Posterior cingulate gyrus (tissue), 11 donors: Measurements from ENCODE around the gene STMN1.

ENCODE experiments used
- DNase-seq, 10 donors: peaks; one replicate each; pipeline versions ENCODE4 v3.0.0 to v3.0.0-alpha.2; 2020 to 2021; ENCODE audit warnings: mixed read lengths in 3 of 10
- intact Hi-C: fragments of 100-400 bp; cut with DNase I; formaldehyde crosslinking; loops from one replicate; pipeline ENCODE4 v1.15.1; 2023

STMN1 gene

DNA sequence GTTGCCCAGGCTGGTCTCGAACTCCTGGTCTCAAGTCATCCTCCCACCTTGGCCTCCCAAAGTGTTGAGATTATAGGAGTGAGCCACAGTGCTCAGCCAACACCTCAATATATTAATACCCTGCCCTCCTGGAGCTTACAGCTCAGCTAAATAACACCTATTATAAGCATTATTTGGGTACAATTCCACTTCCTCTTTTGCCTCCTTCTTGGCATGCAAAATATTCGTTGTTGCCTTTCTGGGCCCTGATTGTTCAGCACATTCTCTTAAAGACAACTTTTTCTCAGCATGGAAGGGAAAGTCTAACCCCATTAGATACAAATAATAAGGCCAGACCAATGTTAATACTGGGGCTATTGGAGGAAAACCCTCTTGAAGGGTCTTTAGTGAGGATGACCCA lies 33.5 kb downstream of the STMN1 start:
- no peak for DNase-seq
- intact Hi-C loops = no loop called here

DNA sequence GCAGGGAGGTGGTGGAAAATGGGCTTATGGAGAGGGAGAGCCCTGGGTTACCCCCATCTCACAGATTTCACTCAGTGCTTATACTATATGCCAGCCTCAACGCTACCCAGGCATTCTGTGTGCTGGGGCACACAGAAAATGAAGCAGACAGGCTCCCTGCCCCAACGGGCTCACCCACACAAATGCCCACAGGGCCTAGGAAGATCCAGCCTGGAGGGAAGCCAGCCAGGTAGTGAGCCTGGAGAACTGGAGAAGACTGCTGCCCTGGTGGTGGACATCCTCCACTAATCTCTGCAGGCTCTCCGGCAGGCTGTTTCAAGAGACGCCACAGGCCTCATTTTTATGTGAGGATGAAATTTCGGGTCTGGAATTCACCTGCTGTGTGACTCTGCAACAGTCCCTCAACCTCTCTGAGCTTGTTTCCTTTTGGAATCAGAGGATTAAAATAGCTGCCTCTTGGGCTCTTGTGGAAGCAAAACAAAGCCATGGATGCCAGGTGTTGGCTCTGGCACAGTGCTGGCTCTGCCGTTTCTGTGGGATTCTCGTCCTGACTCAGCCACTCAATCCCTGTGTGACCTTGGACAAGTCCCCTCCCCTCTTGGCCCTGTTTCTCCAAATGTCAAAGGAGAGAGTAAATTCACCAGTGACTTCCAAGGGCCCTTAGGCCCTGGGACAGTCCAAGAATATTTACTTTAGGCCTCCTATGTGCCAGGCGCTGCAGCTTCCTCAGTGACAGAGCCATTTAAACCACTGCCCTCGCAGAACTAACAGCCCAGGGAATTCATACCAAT lies 34.3 kb downstream of the STMN1 start:
- intact Hi-C loops = no loop called here
- peak in 1 of 10 donors; percentile 64 for DNase-seq

DNA sequence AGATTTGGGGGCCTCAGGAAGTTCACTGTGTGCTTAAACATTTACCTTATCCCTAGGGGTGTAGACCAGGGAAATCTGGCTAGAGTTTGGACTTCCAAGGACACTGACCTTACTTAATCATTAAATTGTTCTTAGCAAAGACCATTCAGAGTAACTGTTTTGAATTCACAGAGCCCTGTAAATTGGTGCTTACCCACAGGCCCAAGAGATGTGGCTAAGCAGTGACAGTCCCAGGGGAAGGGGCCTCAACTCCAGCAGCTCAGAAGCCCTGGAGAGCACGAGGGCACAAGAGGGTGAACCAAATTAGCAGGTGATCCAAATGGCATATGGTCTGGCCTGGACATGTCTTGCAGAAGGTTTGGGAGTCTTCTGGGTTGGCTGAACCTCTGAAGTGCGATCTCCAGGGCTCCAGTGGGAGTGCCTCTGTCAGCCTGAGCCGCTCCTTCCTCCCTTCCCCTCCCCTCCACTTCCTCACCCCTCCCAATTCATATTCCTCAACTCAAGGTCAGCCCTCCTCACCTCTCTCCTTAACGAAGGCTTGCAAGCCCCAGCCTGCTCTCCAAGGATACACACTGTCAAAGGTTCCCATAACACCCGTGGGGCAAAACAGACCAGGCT lies 35.0 kb downstream of the STMN1 start:
- intact Hi-C loops = no loop called here

DNA sequence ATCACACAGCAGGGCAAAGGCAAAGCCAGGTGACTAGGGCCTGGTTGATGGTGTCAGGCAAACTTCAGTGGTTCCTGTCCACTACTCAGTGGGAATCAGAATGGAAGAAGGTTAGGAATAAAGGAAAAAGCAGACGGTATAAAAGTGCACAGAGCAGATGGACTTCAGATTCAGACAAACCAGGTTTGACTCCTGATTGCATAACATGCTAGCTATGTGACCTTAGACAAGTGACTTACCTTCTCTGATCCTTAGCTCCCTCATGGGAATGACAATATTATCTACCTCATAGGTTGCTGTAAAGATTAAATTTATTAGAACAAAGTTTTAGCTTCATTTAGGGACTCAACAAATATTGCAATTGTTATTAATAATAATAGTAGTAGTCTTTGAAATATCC lies 35.6 kb downstream of the STMN1 start:
- intact Hi-C loops = no loop called here
- DNase-seq = no peak

More for the DNA sequence above, 35.0 kb downstream of the STMN1 start:
- DNase-seq = peak in 1 of 10 donors; percentile 45

DNA sequence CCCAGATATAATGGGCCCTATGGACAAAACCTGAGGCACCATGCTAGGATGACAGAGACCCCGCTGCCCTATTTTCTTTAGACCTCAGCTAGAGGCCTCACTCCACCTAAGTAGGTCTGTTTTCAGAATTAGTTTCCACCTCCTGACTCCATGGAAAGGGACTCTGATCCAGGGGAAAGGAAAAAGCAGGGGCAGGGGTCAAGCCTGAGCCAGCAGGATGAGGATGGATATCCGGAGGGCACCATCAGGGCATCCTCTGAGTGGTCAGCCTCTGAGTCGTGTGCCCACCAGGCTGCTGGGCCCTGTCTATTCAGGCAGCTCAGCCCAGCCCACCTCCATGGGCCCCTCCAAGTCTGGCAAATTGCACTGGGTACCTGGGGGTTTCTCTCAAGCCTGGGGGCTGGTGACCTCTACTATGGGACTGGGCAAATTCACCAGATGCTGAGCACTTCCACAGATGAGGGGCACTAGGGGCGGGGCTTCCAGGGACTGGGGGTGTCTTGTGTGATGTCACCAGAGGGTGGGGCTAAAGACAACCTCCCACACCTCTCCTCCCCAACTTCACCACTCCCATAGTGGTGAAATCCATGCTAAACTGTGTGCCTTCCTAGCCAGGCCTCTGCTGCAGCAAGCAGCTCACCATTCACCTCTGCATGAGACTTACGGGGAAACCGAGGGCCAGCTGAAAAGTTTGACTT lies 36.2 kb downstream of the STMN1 start:
- peak in 1 of 10 donors; percentile 77 for DNase-seq
- intact Hi-C loops = no loop called here

DNA sequence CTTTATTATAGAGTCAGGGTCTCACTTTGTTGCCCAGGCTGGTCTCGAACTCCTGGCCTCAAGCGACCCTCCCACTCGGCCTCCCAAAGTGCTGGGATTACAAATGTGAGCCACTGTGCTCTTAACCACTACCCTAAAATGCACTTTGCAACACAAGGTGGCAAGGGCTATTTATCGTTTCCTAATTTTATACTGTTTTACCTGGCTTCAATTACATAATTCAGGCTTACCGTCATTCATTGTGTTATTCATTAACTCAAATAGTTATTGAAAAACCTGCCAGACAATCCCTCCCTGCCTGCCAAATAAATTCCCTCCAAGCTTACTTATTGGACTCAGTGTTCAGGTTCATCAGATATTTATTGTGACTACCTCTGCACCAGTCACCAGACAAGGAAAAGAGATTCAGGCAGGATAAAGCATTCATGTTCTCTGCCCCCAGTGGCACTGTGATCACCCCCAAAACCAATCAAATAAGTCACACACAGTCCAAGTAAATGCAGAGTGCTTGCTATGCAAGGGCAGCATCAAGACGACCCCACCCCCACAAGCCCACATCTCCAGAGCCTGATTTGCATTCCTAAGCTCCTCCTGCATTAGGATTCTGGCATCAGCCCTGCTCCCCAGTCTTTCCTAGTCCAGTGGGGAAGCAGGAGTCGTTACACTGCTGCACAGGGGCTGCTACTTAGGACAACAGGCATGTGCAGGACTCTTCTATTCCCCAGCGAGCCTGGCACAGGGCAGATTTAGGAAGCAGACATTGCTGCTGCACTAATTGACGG lies 38.8 kb downstream of the STMN1 start:
- peak in 1 of 10 donors; percentile 35 for DNase-seq

DNA sequence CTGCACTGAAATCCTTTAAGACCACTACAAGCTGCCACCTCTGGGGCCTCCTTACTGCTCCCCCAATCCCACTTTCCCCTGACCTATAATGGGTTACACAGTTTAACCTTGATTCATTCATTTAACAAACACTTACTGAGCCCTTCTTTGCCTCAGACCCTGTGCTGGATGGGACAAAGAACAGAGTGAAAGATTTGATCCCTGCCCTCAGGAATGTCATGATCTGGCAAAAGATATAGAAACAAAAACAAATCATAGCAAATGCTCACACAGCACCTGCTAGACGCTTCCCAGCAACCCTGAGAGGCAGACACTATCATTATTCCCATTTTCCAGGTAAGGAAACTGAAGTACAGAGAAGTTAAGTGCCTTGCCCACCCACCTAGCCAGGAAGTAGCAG lies 39.9 kb downstream of the STMN1 start:
- intact Hi-C loops = no loop called here
- DNase-seq = no peak

More for the DNA sequence above, 38.8 kb downstream of the STMN1 start:
- intact Hi-C loops = no loop called here

DNA sequence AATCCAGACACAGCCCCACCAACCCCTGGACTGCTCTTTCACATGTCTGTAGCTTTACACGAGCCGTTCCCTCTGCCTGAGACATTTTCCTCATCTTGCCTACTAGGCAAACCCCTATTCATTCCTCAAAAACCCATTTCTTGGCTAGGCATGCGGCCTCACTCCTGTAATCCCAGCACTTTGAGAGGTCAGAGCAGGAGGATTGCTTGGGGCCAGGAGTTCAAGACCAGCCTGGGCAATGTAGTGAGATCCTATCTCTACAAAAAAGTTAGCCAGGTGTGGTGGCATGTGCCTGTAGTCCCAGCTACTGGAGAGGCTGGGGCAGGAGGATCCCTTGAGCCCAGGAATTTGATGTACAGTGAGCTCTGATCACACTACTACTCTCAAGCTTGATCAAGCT lies 41.8 kb downstream of the STMN1 start:
- intact Hi-C loops = no loop called here
- DNase-seq = peak in 1 of 10 donors; percentile 8

DNA sequence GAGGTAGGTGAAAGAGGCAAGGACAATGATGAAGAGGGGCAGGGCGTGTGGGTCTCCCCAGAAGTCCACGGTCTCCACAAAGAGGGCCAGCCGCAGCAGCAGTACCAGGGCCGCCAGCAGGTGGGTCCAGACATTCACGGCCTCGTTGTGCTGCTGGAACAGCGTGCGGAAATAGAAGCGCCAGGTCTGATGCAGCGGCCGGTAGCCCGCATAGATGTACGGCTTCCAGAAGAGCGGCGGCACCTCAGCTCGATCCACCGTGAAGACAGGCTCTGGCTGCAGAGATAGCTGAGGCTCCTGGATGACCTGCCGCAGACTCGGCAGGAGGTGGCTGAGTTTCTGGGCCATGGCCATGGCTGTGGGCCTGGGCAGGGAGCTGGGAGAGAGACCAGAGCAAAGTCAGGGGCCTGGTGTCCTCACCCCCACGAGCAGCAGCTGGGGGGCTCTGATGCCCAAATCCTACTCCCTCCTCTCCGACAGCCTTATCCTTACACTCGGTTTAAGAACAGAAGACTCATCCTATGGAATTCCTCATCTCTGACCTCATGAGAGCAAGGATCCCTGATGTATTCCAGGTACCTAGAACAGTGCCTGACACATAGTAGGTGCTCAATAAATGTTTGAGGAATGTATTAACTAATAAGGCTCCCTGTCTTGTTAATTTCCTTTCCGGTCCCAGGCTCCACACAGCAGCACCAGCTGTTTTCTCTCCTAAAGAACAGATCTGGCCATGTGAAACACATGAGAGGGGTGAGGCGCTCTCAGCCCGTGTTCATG lies 42.5 kb downstream of the STMN1 start:
- DNase-seq = peak in 2 of 10 donors; percentile 39 to 84
- intact Hi-C loops = no loop called here

DNA sequence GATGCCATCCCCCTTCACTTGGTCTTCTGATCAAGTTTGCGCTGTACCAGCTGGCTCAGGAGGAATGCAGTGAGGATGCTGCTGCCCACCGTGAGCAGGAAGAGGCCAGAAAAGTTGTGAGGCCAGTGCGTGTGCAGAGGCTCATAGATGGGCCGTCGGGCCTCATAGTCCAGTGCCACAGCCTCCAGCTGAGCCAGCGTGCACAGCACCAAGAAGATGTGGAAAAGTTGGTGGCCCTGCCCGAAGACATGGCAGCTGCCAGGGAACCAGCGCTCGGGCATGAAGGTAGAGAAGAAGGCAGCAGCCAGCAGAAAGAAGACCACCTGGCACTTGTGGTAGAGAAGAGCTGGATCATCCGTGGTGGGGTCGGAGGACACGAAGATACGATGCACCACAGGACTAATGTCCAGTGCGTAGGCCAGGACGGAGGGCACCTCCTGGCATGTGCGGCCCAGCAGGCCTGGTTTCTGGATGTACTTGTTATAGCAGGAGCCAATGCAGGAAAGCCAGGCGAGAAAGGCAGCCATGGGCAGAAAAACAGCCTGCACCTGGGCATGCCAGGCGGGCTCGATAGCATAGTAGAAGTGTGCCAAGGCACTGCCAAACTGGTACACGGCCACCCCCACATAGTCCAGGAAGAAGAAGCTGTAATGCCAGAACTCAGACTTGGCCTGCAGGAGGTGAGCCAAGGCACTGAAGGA lies 43.3 kb downstream of the STMN1 start:
- intact Hi-C loops = no loop called here
- DNase-seq = peak in 4 of 10 donors; percentile 32 to 91 (median 84)

DNA sequence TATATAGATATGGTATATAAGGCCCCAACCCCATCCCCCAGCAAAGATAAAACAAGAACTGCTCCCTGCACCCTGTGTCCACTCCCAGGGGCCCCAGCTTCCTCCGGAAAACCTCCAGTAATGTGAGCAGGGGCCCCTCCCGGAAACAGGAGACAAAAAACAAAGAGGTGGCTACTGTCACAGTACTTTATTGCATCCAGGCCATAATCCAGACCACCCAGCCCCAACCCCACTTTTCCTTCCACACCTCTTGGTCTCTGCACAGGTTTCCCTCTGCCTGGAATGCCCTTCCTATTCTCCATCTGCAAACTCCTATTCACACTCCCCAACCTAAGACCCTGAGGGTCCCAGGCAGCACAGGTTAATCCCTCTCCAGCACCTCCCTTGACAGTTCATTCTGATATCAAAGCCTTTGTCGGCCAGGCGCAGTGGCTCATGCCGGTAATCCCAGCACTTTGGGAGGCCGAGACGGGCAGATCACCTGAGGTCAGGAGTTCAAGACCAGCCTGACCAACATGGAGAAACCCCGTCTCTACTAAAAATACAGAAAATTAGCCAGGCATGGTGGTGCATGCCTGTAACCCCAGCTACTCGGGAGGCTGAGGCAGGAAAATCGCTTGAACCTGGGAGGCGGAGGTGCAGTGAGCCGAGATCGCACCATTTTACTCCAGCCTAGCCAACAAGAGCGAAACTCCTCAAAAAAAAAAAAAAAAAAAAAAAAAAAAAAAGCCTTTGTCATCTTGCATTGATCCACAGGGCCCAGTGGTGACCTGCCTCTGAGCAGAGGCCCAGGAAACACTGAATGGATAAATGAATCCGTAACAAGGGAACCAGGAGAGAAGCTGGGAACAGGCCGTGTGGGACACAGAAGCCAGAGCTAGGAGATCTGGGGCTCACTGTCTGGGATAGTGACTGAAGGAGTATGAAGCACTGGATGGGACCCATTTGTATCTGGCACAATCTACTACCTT lies 44.6 kb downstream of the STMN1 start:
- intact Hi-C loops = no loop called here
- peak in 2 of 10 donors; percentile 12 to 62 for DNase-seq

DNA sequence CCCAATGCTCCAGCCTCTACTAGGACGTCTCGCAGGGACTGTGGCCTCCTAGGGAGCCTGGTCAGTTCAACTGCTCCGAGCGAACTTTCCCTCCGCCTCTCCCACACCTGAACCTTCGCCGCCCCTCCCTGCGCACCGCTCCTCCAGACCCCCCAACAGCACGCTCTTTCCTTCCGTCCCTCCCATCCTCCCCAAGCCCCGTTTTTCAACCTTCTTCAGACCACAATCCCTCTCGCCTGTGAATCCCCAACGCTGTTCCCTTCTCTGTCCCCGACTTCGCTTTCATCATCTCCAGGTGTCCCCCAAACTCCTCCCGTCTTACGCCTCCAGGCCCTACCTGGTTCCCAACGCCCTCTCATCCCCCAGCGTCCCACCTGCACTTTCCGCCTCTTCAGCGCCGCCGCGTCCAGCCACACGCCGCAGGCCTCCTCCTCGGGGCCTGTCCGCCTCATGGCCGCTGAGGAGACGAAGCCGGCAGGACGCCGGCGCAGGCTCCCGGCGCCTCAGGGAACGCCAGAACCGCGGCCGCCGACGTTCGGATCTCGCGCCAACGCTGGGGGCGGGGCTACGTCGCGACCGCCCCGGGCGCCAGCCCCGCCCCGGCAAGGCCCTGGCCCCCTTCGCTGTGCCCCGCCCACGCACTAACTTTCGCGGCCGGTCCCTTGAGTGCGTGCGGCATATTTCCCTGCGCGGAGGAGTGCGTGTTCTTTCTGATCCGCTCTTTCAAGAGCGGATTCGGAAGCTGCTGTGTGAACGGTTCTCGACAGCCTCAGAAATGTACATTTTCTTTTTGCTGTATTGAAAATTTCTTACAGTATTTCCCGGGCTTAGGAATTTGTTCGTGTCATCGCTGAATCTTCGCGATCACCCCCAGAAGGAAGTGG lies 47.1 kb downstream of the STMN1 start, which contains the start of gene AUNIP:
AUNIP (minus strand) TSS at position 552 of the 884 bp plus-strand sequence; CDS start at position 452, 100 bp downstream.
- intact Hi-C loops = no loop called here

DNA sequence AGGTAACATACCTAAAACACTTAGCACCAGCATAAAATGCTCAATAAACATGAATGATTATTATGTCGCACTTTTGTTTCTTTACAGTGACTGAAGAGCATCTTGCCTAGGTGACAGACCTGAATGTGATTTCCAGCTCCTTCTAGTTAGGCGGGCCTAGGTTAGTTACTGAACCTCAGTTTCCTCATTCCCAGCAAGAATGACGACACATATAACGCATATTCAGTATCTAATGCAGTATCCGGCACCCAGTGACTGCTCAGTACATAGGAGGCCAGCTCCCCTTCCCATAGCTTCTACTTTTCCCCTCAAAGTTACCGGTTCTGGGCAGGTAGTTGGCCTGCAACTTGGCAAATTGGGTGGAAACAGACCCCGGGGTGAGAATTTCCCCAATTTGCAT lies 47.7 kb downstream of the STMN1 start:
- intact Hi-C loops = no loop called here
- no peak for DNase-seq

More for the DNA sequence above, 47.1 kb downstream of the STMN1 start, which contains the start of gene AUNIP:
- peak; percentile 58 to 97 (median 77) for DNase-seq

DNA sequence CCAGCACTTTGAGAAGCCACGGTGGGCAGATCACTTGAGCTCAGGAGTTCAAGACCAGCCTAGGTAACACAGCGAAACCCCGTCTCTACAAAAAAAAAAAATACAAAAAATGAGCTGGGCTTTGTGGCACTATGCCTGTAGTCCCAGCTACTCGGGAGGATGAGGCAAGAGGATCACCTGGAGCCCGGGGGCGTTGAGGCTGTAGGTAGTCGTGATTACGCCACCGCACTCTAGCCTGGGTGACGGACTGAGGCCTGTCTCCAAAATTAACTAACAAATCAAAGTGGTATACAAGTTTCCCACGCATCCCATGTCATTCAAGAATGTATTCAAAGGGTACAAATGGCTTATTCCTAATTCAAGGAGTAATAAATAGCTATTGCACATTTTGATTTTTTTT lies 49.4 kb downstream of the STMN1 start:
- DNase-seq = no peak

DNA sequence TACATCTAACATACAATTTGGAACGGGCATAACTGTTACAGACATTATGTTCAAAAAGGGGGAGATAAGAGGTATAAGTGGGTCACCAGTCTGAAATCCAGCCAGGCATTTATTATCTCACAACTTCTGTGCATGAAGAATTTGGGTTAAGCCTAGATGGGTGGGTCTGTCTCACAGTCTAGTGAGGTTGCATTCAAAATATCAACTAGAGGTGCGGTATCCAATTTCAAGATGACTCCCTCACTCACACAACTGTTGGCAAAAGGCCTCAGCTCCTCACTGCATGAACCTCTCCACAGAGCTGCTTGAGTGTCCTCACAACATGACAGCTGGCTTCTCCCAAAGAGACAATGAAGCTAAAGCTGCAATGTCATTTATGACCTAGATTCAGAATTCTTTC lies 51.7 kb downstream of the STMN1 start:
- DNase-seq = no peak
- intact Hi-C loops = no loop called here

More for the DNA sequence above, 49.4 kb downstream of the STMN1 start:
- intact Hi-C loops = no loop called here
